Measurements from ENCODE around the gene TTYH1.
A peak's percentile ranks its signal among the peaks of the same experiment; 100 is the strongest.

The TTYH1 gene

GRCh38 chr19:54451331-54451871, 36.1 kb downstream of the TTYH1 start:
- DNase-seq (ENCODE audit: low read depth), result peak; percentile 54
- no peak for TF ChIP-seq CTCF (conservative IDR thresholded peaks at IDR 0.05; ENCODE audit: control insufficient read depth, insufficient read depth, low read depth, low read length)
- H3K4me3 ChIP-seq (ENCODE audit: control insufficient read depth, low read depth, low read length), result peak overlapping the region; percentile 80

GRCh38 chr19:54451997-54452396, 36.7 kb downstream of the TTYH1 start:
- TF ChIP-seq CTCF (conservative IDR thresholded peaks at IDR 0.05; ENCODE audit: control insufficient read depth, insufficient read depth, low read depth, low read length), result no peak
- H3K4me3 ChIP-seq (ENCODE audit: control insufficient read depth, low read depth, low read length), result no peak overlapping the region
- DNase-seq (ENCODE audit: low read depth), result no peak

- DNase-seq (ENCODE audit: low read depth), result no peak
- TF ChIP-seq CTCF (conservative IDR thresholded peaks at IDR 0.05; ENCODE audit: control insufficient read depth, insufficient read depth, low read depth, low read length), result no peak
- H3K4me3 ChIP-seq (ENCODE audit: control insufficient read depth, low read depth, low read length), result no peak overlapping the region
Measured at GRCh38 chr19:54452626-54453025, 37.4 kb downstream of the TTYH1 start.

GRCh38 chr19:54453921-54454780, 38.9 kb downstream of the TTYH1 start:
- TF ChIP-seq CTCF (conservative IDR thresholded peaks at IDR 0.05; ENCODE audit: control insufficient read depth, insufficient read depth, low read depth, low read length), result no peak
- no peak for DNase-seq (ENCODE audit: low read depth)
- H3K4me3 ChIP-seq (ENCODE audit: control insufficient read depth, low read depth, low read length), result no peak overlapping the region

GRCh38 chr19:54454781-54455675, 39.8 kb downstream of the TTYH1 start:
- no peak for DNase-seq (ENCODE audit: low read depth)
- TF ChIP-seq CTCF (conservative IDR thresholded peaks at IDR 0.05; ENCODE audit: control insufficient read depth, insufficient read depth, low read depth, low read length), result no peak
- H3K4me3 ChIP-seq (ENCODE audit: control insufficient read depth, low read depth, low read length), result no peak overlapping the region

GRCh38 chr19:54455786-54456422, 40.6 kb downstream of the TTYH1 start:
- no peak overlapping the region for H3K4me3 ChIP-seq (ENCODE audit: control insufficient read depth, low read depth, low read length)

More at GRCh38 chr19:54455786-54456422, 40.6 kb downstream of the TTYH1 start:
- TF ChIP-seq CTCF (conservative IDR thresholded peaks at IDR 0.05; ENCODE audit: control insufficient read depth, insufficient read depth, low read depth, low read length), result no peak
- DNase-seq (ENCODE audit: low read depth), result no peak
